Hematopoietic multipotent progenitor cell treated with erythropoietin and hydrocortisone succinate and interleukin-3 and kit ligand, for 8 days (in vitro differentiated cells): Measurements from ENCODE around the gene ANKAR.
"Not testable (repeated sequence)": the region's sequence is repeated elsewhere in the genome, so short reads cannot be mapped to it uniquely, and the experiment has no call there.

Experiments
- DNase-seq: peaks from one replicate; pipeline ENCODE4 v3.0.0-alpha.2; 2015

ANKAR gene

GRCh38 chr2:189661148-189661956 is 13.1 kb upstream of the ANKAR start, which contains the start of gene ASNSD1:
TSS of gene ASNSD1 (plus strand) at chr2:189661459. CDS start at chr2:189666133, 4,674 bp downstream.
- DNase-seq, result peak; percentile 100

- no peak for DNase-seq
Measured at GRCh38 chr2:189661957-189662321, 12.5 kb upstream of the ANKAR start.

- no peak for DNase-seq
Measured at GRCh38 chr2:189662669-189663226, 11.7 kb upstream of the ANKAR start.

- not testable (repeated sequence) for DNase-seq
Measured at GRCh38 chr2:189663319-189663718, 11.2 kb upstream of the ANKAR start.

- no peak for DNase-seq
Measured at GRCh38 chr2:189669913-189670312, 4.6 kb upstream of the ANKAR start.

GRCh38 chr2:189673661-189674373 is 653 bp upstream of the ANKAR start:
- no peak for DNase-seq

- DNase-seq, result no peak
Measured at GRCh38 chr2:189676471-189676870, 2.0 kb downstream of the ANKAR start.

GRCh38 chr2:189679226-189679625 is 4.8 kb downstream of the ANKAR start:
- peak; percentile 32 for DNase-seq

- no peak for DNase-seq
Measured at GRCh38 chr2:189681203-189681602, 6.7 kb downstream of the ANKAR start.

- DNase-seq, result peak; percentile 65
Measured at GRCh38 chr2:189681903-189682302, 7.4 kb downstream of the ANKAR start.

GRCh38 chr2:189683348-189683747 is 8.9 kb downstream of the ANKAR start:
- DNase-seq, result peak; percentile 55

GRCh38 chr2:189684811-189685210 is 10.3 kb downstream of the ANKAR start:
- DNase-seq, result no peak

GRCh38 chr2:189685540-189686229 is 11.2 kb downstream of the ANKAR start:
- peak; percentile 90 for DNase-seq

- DNase-seq, result not testable (repeated sequence)
Measured at GRCh38 chr2:189687796-189688195, 13.3 kb downstream of the ANKAR start.

GRCh38 chr2:189696223-189696622 is 21.8 kb downstream of the ANKAR start:
- no peak for DNase-seq

GRCh38 chr2:189698020-189698887 is 23.8 kb downstream of the ANKAR start:
- peak; percentile 85 for DNase-seq

- no peak for DNase-seq
Measured at GRCh38 chr2:189700681-189701080, 26.2 kb downstream of the ANKAR start.

- DNase-seq, result peak; percentile 50
Measured at GRCh38 chr2:189702071-189702470, 27.6 kb downstream of the ANKAR start.

GRCh38 chr2:189709501-189710221 is 35.2 kb downstream of the ANKAR start:
- DNase-seq, result no peak

- not testable (repeated sequence) for DNase-seq
Measured at GRCh38 chr2:189717593-189717992, 43.1 kb downstream of the ANKAR start.

- DNase-seq, result no peak
Measured at GRCh38 chr2:189719571-189719970, 45.1 kb downstream of the ANKAR start.
